SK-N-MC (cell line): ENCODE measurements around the gene HPGD.

Experiments
- EZH2 ChIP-seq: fragments of 200-600 bp; sonication (generic); IDR thresholded peaks from one replicate; pipeline ENCODE4 v1.6.1; 2017; ENCODE audit warnings: antibody characterized with exemption
- POLR2AphosphoS5 ChIP-seq: IDR thresholded peaks from 2 replicates; pipeline ENCODE4 v1.6.1; 2012; ENCODE audit warnings: mild to moderate bottlenecking, low read depth, low read length, borderline replicate concordance

DNA sequence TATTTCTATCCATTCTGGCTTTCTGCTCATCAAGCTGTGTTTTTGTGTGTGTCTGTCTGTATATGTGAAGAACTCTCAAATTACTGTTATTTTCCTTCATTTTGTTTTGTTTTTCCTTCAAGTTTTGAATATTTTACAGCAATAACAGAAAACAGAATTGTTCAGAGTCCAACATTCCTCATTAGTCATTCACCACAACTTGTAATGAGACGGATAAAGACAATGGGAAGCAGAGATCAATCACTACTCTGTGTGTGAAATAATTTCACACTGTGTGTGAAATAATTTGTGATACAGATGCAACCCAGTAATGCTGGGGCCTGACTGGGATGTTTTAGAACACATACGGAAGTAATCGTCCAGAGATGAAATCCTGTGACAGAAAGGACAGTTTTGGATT, 55.2 kb downstream of the HPGD start:
- TF ChIP-seq POLR2AphosphoS5 (no peak), EZH2 (no peak)
